Measurements from ENCODE around the gene ALB. TPM values are rescaled to one million over a fixed set of nuclear protein-coding genes. Genes with fewer than 3 reads are reported as not detected.

The ALB gene
- total and polyA plus RNA-seq, 4 donors = 0.07 to 32.8 (median 4.4) TPM

DNA sequence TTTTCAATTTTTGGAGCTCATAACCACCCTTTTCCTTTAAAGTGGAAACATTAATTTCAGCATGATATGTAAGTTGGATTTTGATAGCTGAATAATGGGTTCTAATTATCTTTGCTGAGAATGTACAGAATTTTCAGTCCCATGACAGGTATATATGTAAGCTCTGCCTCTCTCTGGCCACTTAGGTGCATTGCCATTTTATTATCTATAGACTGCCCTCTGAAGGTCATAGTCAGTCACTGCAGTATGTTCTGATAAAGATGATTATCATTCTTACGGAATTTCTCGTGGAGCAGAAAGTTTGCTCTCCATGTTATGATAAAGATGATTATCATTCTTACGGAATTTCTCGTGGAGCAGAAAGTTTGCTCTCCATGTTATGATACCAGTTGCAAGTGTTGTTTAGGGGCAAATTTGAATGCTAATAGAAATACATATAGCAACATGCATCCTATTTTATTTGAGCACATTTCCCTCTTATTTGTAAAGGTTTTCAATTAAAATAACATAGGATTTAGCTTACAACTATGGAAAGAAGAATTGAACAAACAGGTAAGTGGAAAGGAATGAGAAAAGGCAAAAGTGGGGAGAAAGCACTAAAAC, 42.4 kb downstream of the ALB start:
- TF ChIP-seq, protein P1, sequence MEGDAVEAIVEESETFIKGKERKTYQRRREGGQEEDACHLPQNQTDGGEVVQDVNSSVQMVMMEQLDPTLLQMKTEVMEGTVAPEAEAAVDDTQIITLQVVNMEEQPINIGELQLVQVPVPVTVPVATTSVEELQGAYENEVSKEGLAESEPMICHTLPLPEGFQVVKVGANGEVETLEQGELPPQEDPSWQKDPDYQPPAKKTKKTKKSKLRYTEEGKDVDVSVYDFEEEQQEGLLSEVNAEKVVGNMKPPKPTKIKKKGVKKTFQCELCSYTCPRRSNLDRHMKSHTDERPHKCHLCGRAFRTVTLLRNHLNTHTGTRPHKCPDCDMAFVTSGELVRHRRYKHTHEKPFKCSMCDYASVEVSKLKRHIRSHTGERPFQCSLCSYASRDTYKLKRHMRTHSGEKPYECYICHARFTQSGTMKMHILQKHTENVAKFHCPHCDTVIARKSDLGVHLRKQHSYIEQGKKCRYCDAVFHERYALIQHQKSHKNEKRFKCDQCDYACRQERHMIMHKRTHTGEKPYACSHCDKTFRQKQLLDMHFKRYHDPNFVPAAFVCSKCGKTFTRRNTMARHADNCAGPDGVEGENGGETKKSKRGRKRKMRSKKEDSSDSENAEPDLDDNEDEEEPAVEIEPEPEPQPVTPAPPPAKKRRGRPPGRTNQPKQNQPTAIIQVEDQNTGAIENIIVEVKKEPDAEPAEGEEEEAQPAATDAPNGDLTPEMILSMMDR (IDR thresholded peaks at IDR 0.05; ENCODE audit: control extremely low read depth, extremely low read depth) = peak; percentile 40
- 3 to 13% methylated on average over 4 of the region's 4 CpGs for WGBS, 2 donors
- Histone ChIP-seq H3K27me3 (ENCODE audit: control insufficient read depth in 3 of 3, insufficient read depth in 3 of 3, low read length in 2 of 3) (no peaks in the 10 kb centered on the region), H3K36me3 (ENCODE audit: control insufficient read depth in 4 of 4, insufficient read depth in 4 of 4, low read length in 4 of 4) (no peaks in the 10 kb centered on the region), H3K9ac (ENCODE audit: insufficient read depth in 1 of 2, low read length in 2 of 2) (no peak overlapping the region), H3K27ac (ENCODE audit: low read depth in 1 of 2, low read length in 1 of 2) (no peak overlapping the region), H3K4me3 (no peak overlapping the region), H3K4me1 (ENCODE audit: control insufficient read depth in 5 of 5, insufficient read depth in 5 of 5, low read length in 5 of 5) (no peaks in the 10 kb centered on the region), H3K9me3 (ENCODE audit: control insufficient read depth in 4 of 4, insufficient read depth in 3 of 4, low read length in 3 of 4) (peaks cover 0 to 1% (median 0%) of the 10 kb centered on the region in 4 donors)
- ATAC-seq (ENCODE audit: insufficient read depth, low FRiP score) (peak; percentile 76), DNase-seq (peak in 2 of 3 donors; percentile 56 to 58)

DNA sequence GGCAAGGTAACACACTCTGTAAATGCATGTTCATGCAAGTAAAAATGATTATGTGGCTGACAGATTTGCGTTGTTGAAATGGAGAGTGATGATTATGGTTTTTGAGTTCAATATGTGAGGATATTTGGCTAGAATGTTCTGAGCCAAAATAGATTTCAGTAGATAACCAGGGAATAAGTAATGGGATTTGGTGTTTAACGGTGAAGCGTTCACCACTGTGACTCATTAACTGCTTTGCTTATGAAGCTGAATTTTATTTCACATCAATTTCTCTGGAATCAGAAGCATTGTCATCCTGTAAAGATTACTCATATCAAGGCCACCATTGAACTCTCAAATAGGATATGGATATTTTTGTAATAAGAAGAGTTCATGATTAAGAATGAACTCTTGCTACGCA, 43.6 kb downstream of the ALB start:
- ATAC-seq (ENCODE audit: insufficient read depth, low FRiP score) (no peak), DNase-seq (no peak)
- no peak overlapping the region for H3K27ac ChIP-seq (ENCODE audit: low read depth in 1 of 2, low read length in 1 of 2)
- H3K4me3 ChIP-seq = no peak overlapping the region
- 88% methylated on average over 4 of the region's 4 CpGs for WGBS, 2 donors
- no peaks in the 10 kb centered on the region for H3K36me3 ChIP-seq (ENCODE audit: control insufficient read depth in 4 of 4, insufficient read depth in 4 of 4, low read length in 4 of 4)
- H3K27me3 ChIP-seq (ENCODE audit: control insufficient read depth in 3 of 3, insufficient read depth in 3 of 3, low read length in 2 of 3) = no peaks in the 10 kb centered on the region
- H3K4me1 ChIP-seq (ENCODE audit: control insufficient read depth in 5 of 5, insufficient read depth in 5 of 5, low read length in 5 of 5) = no peaks in the 10 kb centered on the region
- H3K9ac ChIP-seq (ENCODE audit: insufficient read depth in 1 of 2, low read length in 2 of 2) = no peak overlapping the region
- peaks cover 0 to 1% (median 0%) of the 10 kb centered on the region in 4 donors for H3K9me3 ChIP-seq (ENCODE audit: control insufficient read depth in 4 of 4, insufficient read depth in 3 of 4, low read length in 3 of 4)
- TF ChIP-seq, protein P1 (IDR thresholded peaks at IDR 0.05; ENCODE audit: control extremely low read depth, extremely low read depth) = no peak

DNA sequence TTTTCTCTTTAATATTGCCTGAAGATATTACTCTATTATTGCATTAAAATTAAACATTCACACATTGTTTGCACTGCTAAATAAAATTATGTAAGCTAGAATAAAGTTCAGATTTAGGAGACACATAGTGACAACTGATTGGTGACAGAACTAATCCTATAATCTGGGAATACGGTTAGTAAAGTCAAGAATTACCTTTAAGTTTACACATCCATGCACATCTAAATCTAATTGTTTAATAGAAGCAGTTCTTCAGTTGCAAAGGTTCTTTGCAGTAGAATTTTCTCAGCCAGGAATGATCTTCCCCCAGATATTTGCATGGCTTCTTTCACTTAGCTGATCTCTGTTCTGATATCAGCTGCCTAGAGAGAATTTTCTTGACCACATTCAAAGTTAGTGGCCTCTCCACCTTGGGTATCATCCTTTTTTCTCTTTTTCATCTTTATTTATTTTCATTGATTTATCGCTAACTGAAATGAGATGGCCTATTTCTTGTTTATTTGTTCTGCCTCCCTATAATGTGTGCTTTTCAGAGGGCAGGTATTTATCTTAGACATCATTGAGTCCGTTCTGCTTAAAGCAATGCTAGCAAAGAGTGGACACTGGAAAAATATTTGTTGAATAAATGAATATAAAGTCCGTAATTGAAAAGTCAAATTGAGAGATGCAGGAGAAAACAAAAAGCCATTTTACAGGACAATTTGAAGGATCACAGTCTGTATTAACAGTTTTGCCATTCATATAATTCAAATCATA, 44.5 kb downstream of the ALB start:
- Histone ChIP-seq H3K27ac (ENCODE audit: low read depth in 1 of 2, low read length in 1 of 2) (no peak overlapping the region), H3K36me3 (ENCODE audit: control insufficient read depth in 4 of 4, insufficient read depth in 4 of 4, low read length in 4 of 4) (no peaks in the 10 kb centered on the region), H3K4me1 (ENCODE audit: control insufficient read depth in 5 of 5, insufficient read depth in 5 of 5, low read length in 5 of 5) (no peaks in the 10 kb centered on the region), H3K9ac (ENCODE audit: insufficient read depth in 1 of 2, low read length in 2 of 2) (no peak overlapping the region), H3K27me3 (ENCODE audit: control insufficient read depth in 3 of 3, insufficient read depth in 3 of 3, low read length in 2 of 3) (no peaks in the 10 kb centered on the region), H3K9me3 (ENCODE audit: control insufficient read depth in 4 of 4, insufficient read depth in 3 of 4, low read length in 3 of 4) (peaks cover 0 to 1% (median 0%) of the 10 kb centered on the region in 4 donors), H3K4me3 (no peak overlapping the region)
- 92 to 93% methylated on average over 4 of the region's 4 CpGs for WGBS, 2 donors
- TF ChIP-seq, protein P1 (IDR thresholded peaks at IDR 0.05; ENCODE audit: control extremely low read depth, extremely low read depth) = no peak
- DNase-seq = no peak
- ATAC-seq (ENCODE audit: insufficient read depth, low FRiP score) = no peak
